Measurements from ENCODE around the gene POLE2. TPM values are rescaled to one million over a fixed set of nuclear protein-coding genes. Genes with fewer than 3 reads are reported as not detected.

The POLE2 gene
- total RNA-seq, 1 donor from 2014 or later = 3.0 TPM

DNA sequence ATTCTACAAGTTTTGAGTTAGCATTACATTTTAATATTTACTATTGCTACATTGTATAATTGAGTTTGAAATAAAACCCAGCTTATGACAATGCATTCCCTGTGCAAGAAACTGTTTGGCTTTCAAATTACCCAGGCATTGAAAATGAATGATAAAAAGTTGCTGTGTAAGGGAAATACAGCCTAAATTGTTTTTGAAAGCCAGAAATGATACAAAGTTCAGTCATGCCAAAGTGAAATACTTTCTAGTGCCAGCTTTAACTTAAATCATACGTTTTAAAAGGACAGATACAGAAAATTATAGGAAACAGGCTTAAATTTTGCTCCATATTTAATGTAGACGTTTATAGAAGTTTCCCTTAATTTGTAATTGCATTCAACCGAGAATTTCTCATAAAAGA is 64.6 kb downstream of the POLE2 start:
- no peak for DNase-seq (ENCODE audit: low read depth)
- Histone ChIP-seq H3K27me3 (ENCODE audit: insufficient read depth, low read length) (no peaks in the 10 kb centered on the region), H3K4me1 (ENCODE audit: insufficient read depth, low read length) (peaks cover 20% of the 10 kb centered on the region), H4K20me1 (ENCODE audit: insufficient read depth, low read length) (peaks cover 53% of the 10 kb centered on the region), H3K79me2 (ENCODE audit: insufficient read depth, low read length) (peaks cover 80% of the 10 kb centered on the region), H3K9ac (ENCODE audit: low read length) (peak overlapping the region; percentile 98), H2AFZ (ENCODE audit: low read depth, low read length) (no peak overlapping the region), H3K27ac (ENCODE audit: low read depth, low read length) (no peak overlapping the region), H3K36me3 (ENCODE audit: insufficient read depth, low read length) (peaks cover 11% of the 10 kb centered on the region), H3K9me3 (ENCODE audit: insufficient read depth, low read depth, low read length) (no peaks in the 10 kb centered on the region), H3K4me2 (ENCODE audit: low read length) (peak overlapping the region; percentile 99), H3K4me3 (ENCODE audit: insufficient read depth, low read depth, low read length) (peak overlapping the region; percentile 98)
- Mint-ChIP-seq H3K36me3 (ENCODE audit: low read depth, unreplicated experiment) (peaks cover 8% of the 10 kb centered on the region), H3K27ac (ENCODE audit: unreplicated experiment) (no peak overlapping the region), H3K27me3 (ENCODE audit: low read depth, unreplicated experiment) (no peaks in the 10 kb centered on the region), H3K9me3 (ENCODE audit: unreplicated experiment) (no peaks in the 10 kb centered on the region), H3K4me3 (ENCODE audit: unreplicated experiment) (peak overlapping the region; percentile 98), H3K4me1 (ENCODE audit: low read depth, unreplicated experiment) (peaks cover 16% of the 10 kb centered on the region)
- TF ChIP-seq, protein P1, sequence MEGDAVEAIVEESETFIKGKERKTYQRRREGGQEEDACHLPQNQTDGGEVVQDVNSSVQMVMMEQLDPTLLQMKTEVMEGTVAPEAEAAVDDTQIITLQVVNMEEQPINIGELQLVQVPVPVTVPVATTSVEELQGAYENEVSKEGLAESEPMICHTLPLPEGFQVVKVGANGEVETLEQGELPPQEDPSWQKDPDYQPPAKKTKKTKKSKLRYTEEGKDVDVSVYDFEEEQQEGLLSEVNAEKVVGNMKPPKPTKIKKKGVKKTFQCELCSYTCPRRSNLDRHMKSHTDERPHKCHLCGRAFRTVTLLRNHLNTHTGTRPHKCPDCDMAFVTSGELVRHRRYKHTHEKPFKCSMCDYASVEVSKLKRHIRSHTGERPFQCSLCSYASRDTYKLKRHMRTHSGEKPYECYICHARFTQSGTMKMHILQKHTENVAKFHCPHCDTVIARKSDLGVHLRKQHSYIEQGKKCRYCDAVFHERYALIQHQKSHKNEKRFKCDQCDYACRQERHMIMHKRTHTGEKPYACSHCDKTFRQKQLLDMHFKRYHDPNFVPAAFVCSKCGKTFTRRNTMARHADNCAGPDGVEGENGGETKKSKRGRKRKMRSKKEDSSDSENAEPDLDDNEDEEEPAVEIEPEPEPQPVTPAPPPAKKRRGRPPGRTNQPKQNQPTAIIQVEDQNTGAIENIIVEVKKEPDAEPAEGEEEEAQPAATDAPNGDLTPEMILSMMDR (IDR thresholded peaks at IDR 0.05; ENCODE audit: insufficient read depth, low read depth, low read length) = no peak
- no peak for TF ChIP-seq EZH2 (IDR thresholded peaks at IDR 0.05; ENCODE audit: insufficient read depth, low read length)
- FAIRE-seq = no peak

DNA sequence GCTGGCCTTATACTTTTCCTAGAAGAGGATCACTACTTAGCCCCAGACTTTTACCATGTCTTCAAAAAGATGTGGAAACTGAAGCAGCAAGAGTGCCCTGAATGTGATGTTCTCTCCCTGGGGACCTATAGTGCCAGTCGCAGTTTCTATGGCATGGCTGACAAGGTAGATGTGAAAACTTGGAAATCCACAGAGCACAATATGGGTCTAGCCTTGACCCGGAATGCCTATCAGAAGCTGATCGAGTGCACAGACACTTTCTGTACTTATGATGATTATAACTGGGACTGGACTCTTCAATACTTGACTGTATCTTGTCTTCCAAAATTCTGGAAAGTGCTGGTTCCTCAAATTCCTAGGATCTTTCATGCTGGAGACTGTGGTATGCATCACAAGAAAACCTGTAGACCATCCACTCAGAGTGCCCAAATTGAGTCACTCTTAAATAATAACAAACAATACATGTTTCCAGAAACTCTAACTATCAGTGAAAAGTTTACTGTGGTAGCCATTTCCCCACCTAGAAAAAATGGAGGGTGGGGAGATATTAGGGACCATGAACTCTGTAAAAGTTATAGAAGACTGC is 65.9 kb downstream of the POLE2 start:
- Histone ChIP-seq H3K4me3 (ENCODE audit: insufficient read depth, low read depth, low read length) (peak overlapping the region; percentile 98), H2AFZ (ENCODE audit: low read depth, low read length) (no peak overlapping the region), H4K20me1 (ENCODE audit: insufficient read depth, low read length) (peaks cover 65% of the 10 kb centered on the region), H3K27me3 (ENCODE audit: insufficient read depth, low read length) (no peaks in the 10 kb centered on the region), H3K27ac (ENCODE audit: low read depth, low read length) (no peak overlapping the region), H3K9me3 (ENCODE audit: insufficient read depth, low read depth, low read length) (no peaks in the 10 kb centered on the region), H3K79me2 (ENCODE audit: insufficient read depth, low read length) (peaks cover 91% of the 10 kb centered on the region), H3K4me2 (ENCODE audit: low read length) (peak overlapping the region; percentile 99), H3K9ac (ENCODE audit: low read length) (peak overlapping the region; percentile 98), H3K4me1 (ENCODE audit: insufficient read depth, low read length) (peaks cover 33% of the 10 kb centered on the region), H3K36me3 (ENCODE audit: insufficient read depth, low read length) (peaks cover 16% of the 10 kb centered on the region)
- peaks cover 24% of the 10 kb centered on the region for H3K4me1 Mint-ChIP-seq (ENCODE audit: low read depth, unreplicated experiment)
- H3K9me3 Mint-ChIP-seq (ENCODE audit: unreplicated experiment) = no peaks in the 10 kb centered on the region
- no peak for DNase-seq (ENCODE audit: low read depth)
- peak overlapping the region; percentile 98 for H3K4me3 Mint-ChIP-seq (ENCODE audit: unreplicated experiment)
- H3K27ac Mint-ChIP-seq (ENCODE audit: unreplicated experiment) = peak overlapping the region; percentile 77
- FAIRE-seq = no peak
- TF ChIP-seq, protein P1 (IDR thresholded peaks at IDR 0.05; ENCODE audit: insufficient read depth, low read depth, low read length) = no peak
- no peak for TF ChIP-seq EZH2 (IDR thresholded peaks at IDR 0.05; ENCODE audit: insufficient read depth, low read length)
- H3K27me3 Mint-ChIP-seq (ENCODE audit: low read depth, unreplicated experiment) = no peaks in the 10 kb centered on the region
- H3K36me3 Mint-ChIP-seq (ENCODE audit: low read depth, unreplicated experiment) = peaks cover 10% of the 10 kb centered on the region
